SW480 (cell line): ENCODE data around the gene SDHA.
"Not testable (repeated sequence)": the region's sequence is repeated elsewhere in the genome, so short reads cannot be mapped to it uniquely, and the experiment has no call there.

Experiments
- DNase-seq: peaks from one replicate; pipeline ENCODE4 v3.0.0-alpha.2; 2016; ENCODE audit warnings: low spot score

Gene SDHA

GRCh38 chr5:300691-301435 lies 82.7 kb downstream of the SDHA start:
- not testable (repeated sequence) for DNase-seq

- DNase-seq: peak; percentile 92
These were observed 84.3 kb downstream of the SDHA start for GRCh38 chr5:302416-302815.

DNA sequence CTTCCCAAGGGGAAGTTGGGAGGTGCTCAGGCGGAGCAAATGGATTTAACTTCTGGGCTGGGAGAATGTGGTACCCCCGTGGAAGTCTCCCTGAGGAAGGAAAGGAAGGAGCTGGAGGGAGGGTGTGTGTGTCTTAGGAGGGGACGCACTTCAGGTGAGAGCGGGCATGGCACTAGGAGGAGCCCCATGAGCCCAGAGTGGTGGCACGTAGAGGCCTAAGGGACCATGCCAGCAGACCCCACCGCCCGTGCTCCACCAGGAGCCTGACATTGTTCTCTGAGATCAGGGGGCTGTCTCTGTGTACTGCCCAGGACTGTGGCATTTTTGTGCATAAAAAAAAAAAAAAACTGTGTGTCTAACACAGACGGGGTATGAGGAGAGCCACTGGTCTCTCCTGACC lies 84.8 kb downstream of the SDHA start:
- no peak for DNase-seq

- not testable (repeated sequence) for DNase-seq
These were observed 85.6 kb downstream of the SDHA start for GRCh38 chr5:303741-304140.

GRCh38 chr5:305050-305449 lies 86.9 kb downstream of the SDHA start:
- no peak for DNase-seq

DNA sequence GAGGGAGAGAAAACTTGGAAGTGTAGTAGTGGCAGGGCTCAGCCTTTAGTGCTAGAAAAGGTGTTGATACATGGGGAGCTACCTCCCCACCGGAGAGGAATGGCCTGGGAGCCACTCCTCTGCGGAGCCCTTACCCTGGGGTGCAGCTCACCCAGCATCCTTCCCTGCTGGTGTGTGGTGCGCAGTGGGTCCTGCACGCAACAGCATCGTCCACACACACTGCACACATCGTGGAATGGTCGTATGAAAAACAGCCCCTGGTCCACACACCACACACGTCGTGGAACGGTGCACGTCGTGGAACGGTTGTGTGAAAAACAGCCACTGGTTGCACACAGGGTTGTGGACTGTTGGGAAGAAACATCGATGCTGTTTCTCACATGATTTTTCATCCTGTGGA lies 87.3 kb downstream of the SDHA start:
- no peak for DNase-seq

DNA sequence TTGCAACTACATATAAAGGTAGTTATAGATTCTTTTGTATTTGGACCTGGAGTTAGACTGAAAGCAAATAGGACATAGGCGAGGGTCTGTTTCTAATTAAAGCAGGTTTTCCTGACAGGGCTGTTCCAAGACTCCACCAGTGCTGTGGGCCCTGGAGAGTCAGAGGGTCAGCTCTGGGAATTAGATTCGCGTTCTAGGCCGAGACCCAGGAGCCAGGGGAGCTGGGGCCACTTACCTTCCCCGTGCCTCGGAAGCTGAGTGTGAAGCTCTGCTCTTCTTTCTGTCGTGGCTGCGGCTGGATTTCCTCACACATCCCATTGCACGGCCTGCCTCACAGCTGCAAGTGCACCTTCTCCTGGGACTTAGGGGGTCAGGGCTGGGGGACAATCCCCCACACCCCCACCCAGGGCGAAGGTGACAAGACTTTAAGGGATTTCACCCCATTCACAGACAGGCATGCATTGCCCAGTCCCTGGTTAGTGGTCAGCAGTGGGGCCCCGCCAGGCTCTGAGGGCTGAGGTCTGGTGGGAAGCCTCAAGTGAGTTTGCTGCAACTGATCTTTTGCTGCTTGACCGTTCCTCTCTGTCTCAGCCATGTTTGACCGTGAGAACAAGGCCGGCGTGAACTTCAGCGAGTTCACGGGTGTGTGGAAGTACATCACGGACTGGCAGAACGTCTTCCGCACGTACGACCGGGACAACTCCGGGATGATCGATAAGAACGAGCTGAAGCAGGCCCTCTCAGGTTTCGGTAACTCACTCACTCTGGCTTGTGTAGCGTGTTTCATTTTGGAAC lies 88.1 kb downstream of the SDHA start:
- no peak for DNase-seq
